Fibroblast of the aortic adventitia (primary cell): ENCODE data around the gene CELF4. TPM values are rescaled to one million over a fixed set of nuclear protein-coding genes. Genes with fewer than 3 reads are reported as not detected.

Source experiments
- DNase-seq: peaks from one replicate; pipeline ENCODE4 v3.0.0-alpha.2; 2010; ENCODE audit warnings: low read depth
- H3K4me3 ChIP-seq: 2 replicates; pipeline ENCODE4 v1.5.1; 2011; ENCODE audit warnings: low read depth, mild to moderate bottlenecking, control low read depth, low read length, moderate library complexity
- total RNA-seq: library from RNA; depleted of rRNA; stranded (reverse); fragments of >200 nt; gene quantifications from 2 replicates; pipeline ENCODE4 v1.2.3, GENCODE V29; 2012; ENCODE audit warnings: low replicate concordance
- TF ChIP-seq, protein P1 (sequence below): IDR thresholded peaks from 2 replicates; pipeline ENCODE4 v1.5.1; 2011; ENCODE audit warnings: mild to moderate bottlenecking, low read length, control low read depth, inconsistent platforms; ENCODE audit not compliant: insufficient read depth

CELF4 gene
- total RNA-seq, 1 donor: not detected

DNA sequence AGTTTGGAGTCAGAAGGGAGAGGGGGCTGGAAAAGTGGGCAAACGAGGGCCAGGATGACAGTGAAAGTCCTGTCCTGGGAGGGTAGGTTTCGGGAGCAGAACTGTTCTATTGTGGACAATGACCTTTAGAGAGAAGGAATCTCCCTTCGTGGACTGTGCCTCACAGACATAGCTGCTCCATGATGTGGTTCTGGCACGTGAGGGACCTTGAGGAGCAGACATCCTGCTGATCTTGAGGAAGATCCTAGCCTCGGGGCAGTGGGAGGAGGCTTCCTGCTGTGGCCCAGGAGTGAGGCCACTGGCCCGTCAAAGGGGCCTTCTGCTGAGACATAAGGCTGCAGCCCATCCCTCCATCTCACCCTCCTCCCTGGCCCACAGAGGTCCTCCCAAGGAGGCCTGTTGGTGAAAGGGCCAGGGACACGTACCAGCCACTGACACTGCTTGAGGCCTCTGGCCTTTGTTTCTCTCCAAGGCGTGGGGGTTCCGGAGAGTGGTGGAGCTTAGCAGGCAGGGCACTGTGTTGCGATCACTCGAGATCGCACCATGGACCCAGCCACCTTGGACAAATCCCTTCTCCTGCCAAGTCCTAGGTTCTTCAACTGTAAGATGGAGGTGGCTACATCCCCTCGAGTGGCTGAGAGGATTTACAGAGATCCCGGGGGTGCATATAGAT is 167.2 kb downstream of the CELF4 start:
- TF ChIP-seq, protein P1, sequence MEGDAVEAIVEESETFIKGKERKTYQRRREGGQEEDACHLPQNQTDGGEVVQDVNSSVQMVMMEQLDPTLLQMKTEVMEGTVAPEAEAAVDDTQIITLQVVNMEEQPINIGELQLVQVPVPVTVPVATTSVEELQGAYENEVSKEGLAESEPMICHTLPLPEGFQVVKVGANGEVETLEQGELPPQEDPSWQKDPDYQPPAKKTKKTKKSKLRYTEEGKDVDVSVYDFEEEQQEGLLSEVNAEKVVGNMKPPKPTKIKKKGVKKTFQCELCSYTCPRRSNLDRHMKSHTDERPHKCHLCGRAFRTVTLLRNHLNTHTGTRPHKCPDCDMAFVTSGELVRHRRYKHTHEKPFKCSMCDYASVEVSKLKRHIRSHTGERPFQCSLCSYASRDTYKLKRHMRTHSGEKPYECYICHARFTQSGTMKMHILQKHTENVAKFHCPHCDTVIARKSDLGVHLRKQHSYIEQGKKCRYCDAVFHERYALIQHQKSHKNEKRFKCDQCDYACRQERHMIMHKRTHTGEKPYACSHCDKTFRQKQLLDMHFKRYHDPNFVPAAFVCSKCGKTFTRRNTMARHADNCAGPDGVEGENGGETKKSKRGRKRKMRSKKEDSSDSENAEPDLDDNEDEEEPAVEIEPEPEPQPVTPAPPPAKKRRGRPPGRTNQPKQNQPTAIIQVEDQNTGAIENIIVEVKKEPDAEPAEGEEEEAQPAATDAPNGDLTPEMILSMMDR: no peak
- no peak for DNase-seq
- no peak overlapping the region for H3K4me3 ChIP-seq

DNA sequence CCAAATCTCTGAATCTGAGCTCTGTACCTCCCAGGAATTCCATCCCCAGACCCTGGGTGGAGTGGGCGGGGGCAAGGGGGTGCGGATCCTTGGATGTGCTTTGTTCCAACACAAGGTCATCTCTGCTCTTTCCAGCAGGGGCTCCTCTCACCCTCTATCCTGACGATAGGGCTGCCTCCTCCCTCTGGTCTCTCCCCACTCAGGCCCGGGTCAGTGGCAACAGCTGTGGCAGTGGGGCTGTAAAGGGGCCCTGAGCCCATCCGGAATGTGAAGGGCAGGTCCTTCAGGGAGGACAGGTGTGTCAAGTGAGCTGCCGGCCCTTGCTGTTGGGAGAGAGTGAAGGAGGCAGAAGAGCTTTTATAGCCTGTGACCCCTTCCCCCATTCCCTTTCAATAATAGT is 167.8 kb downstream of the CELF4 start:
- TF ChIP-seq, protein P1: no peak
- H3K4me3 ChIP-seq: no peak overlapping the region
- no peak for DNase-seq

DNA sequence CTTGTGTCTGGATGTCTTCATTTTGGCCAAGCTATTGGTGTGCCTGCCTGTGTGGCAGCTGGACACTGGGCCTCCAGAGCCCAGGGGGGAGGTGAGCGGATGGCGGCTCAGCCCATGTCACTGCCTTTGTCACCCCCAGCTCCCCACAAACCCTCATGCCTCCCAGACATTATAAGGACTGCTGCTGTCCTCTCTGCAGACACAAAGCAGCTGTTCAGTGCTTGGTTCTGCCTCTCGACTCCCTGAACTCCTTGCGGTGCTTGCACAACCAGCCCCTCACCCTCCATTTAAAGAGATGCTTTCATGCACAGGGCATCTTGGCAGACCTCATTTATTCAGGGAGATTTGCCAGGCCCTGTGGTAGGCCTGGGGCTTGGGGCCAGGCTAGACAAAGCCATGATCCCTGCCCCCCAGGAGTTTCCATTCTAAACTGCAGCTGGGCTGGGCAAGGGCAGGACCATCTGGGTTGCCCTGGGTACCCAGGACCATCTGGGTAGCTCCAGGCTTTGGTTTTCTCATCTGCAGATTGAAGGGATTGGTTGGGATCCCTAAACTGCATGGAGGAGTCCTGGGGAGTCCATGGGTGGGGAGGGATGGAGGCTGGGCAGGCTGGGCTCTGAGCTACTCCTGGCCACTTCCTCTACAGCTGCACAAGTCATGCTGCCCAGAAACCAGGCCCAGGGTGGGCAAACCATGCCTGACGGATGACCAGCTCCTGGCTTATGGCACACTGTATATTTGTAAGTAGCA is 168.5 kb downstream of the CELF4 start:
- H3K4me3 ChIP-seq: no peak overlapping the region
- TF ChIP-seq, protein P1: no peak
- DNase-seq: peak; percentile 8

DNA sequence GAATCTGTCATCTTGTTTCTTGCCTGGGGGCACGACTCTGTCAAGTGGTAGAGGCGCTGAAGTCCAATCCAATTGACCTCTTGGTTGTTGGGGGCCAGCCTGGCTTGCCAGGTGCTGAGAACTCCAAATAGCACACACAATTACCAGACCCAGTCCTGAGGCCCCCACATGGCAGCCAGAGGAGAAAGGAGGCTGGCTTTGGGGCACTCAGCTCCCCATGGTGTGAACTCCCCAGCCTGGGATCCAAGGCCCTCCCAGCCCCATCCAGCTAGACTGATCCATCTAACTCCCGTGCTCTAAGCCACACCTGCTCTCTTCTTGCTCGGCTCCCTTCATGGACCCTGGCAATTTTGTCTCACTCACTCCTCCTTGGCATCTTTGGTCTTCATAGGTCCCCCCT is 170.0 kb downstream of the CELF4 start:
- DNase-seq: no peak
- H3K4me3 ChIP-seq: no peak overlapping the region
- TF ChIP-seq, protein P1: no peak

DNA sequence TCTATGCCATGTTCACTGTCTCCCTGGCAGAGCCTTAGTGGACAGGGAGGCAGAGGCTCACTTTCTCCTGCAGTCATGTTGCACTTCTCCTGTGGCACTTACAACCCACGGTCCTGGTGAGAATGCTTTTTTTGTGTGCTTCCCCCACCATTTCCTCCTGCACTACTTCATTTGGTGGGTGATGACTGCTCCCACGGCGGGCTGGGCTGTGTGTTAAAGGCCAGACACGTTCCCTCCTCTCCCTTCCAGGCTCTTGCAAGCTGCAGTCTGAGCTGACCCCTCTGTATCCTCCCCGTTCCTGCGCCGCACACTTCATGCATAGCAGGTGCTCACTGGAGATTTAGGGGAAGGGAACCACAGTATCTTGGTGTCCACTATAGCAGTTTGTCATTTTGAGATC is 170.5 kb downstream of the CELF4 start:
- DNase-seq: no peak
- TF ChIP-seq, protein P1: no peak
- H3K4me3 ChIP-seq: no peak overlapping the region

DNA sequence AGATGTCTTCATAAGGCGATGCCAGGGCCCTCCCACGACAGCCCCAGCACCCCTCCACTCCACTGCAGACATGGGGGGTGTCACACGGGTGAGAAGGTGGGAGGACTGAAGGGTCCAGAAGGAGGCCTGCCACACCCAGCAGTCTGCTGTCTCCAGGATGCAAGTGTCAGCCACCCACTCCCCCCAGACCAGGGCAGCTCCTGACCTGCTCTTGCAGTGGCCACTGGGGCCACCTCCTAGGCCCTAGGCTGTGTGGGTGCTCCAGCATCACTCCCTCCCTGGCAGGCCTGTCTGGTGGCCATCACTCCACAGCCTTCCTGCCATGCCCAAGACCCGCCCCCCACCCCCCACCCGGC is 171.0 kb downstream of the CELF4 start:
- TF ChIP-seq, protein P1: no peak
- H3K4me3 ChIP-seq: no peak overlapping the region
- no peak for DNase-seq
